Medulla oblongata (tissue), 1 donor: ENCODE data around the gene ERGIC1.
"Not testable (repeated sequence)": the region's sequence is repeated elsewhere in the genome, so short reads cannot be mapped to it uniquely, and the experiment has no call there.

ENCODE experiments used
- DNase-seq: peaks from one replicate; pipeline ENCODE4 v3.0.0-alpha.2; 2015; ENCODE audit errors: extremely low spot score

Gene ERGIC1

DNA sequence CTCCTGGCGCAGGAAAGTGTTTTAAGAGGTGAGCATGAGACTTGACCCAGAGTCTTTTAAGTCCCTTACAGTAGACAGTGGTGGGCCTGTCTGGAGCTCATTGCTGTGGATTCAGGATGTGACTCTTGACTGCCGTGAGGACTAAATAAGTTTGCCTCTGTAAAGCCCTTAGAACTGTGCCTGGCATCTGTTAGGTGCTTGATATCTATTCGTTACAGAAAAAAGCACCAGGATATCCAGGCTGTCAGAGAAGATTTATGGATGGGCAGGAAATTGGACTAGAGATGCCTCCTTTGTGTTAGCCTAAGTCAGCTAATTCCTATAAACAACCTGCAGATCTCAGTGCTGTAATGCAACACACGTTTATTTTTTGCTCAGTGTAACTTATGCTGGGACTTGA is 12.6 kb downstream of the ERGIC1 start:
- no peak for DNase-seq

- not testable (repeated sequence) for DNase-seq
Measured at GRCh38 chr5:172847584-172847983, 13.5 kb downstream of the ERGIC1 start.

- no peak for DNase-seq
Measured at GRCh38 chr5:172848419-172848818, 14.4 kb downstream of the ERGIC1 start.

- DNase-seq, result no peak
Measured at GRCh38 chr5:172849606-172850453, 15.8 kb downstream of the ERGIC1 start.

GRCh38 chr5:172850454-172850797 is 16.4 kb downstream of the ERGIC1 start:
- DNase-seq, result no peak

DNA sequence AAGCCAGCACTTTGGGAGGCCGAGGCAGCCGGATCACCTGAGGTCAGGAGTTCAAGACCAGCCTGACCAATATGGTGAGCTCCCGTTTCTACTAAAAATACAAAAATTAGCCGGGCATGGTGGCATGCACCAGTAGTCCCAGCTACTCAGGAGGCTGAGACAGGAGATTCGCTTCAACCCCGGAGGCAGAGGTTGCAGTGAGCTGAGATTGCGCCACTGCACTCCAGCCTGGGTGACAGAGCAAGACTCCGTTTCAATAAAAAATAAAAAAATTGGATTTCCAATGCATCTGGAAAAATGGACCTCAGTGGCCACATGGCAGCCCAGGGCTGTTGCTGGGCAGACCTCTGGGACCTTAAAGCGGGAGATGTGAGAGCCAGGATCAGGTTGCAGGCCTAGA is 17.2 kb downstream of the ERGIC1 start:
- not testable (repeated sequence) for DNase-seq

DNA sequence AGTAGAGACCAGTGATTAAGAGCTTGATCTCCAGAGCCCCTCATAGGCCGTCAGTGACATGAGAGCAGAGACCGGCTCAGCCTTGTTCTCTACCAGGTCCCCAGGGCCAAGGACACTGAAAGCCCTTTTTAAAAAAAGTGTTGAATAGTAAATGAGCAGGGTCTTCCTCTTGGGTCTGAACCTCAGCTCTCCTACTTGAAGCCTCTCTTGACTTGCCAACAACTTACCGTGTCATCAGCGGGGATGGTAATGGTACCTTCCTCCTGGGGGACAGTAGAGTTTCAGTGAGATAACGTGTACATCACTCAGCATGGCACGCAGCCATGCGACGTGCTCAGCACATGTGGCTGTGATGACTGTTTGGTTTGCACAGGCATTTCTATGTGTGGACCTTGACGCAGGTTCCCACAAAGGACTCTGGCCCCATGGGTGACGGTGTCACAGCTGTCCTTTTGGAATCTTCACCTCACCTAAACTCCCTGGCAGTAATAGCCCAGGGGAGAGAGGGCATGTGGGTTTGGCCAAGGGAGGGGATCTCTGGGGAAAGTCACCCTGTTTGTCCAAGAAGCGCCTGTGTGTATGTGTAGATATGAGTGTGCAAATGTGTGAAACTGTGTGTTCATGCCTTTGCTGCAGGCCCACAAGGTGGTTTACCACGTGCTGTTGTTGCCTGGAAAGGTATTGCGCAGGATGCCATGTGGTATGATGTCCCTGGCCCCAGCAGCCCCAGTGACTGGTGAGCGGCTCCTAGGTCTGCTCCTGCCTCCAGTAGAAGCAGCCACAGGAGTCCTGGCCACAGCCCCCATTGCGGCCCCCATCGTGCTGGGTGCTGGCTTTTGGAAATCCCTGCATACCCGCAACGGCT is 18.7 kb downstream of the ERGIC1 start:
- DNase-seq, result no peak

DNA sequence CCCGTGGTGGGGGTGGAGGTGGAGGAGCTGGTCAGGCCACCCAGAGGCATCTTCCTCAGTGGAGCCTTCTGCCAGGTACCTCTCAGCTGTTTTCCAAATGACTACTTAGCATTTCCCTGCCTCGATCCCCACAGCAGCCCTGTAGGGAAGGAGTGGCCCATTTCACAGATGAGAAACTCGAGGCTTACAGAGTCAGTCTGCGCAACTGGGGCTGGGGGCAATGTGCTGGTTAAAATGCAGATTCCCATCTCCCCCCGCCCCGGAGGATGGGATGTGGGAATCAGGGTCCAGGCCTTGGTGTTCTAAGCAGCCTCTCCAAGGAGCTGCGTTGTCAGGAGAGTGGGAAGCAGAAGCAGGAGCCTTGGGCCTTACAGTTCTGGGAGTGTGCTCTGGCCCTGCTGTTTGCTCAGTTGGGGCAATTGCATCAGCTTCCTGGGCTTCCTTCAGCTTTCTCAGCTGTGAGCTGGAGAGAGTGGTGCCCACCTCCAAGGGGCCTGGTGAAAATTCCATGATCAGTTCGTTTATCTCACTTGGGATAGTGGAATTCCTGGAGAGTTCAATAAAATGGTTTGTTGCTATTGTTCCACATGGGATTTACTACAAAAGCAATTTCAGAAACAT is 19.4 kb downstream of the ERGIC1 start:
- no peak for DNase-seq

DNA sequence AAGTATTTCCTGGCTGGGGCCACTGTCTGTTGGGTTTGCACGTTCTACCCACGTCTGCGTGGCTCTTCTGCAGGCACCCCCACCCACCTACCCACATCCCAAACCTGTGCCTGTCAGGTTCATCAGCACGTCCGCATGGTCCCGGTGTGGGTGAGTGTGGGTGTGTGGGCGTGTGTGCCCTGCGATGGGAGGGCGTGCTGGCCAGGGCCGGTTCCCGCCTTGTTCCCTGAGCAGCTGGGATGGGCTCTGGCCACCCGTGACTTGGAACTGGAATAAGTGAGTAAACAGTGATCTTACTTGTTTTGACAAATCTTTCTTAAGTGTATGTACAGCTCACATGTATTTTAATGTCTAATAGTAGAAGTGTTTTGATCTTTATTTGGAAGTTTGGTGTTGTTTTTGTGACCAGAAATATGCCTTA is 20.4 kb downstream of the ERGIC1 start:
- no peak for DNase-seq

- DNase-seq, result no peak
Measured at GRCh38 chr5:172854971-172855370, 20.9 kb downstream of the ERGIC1 start.

- DNase-seq, result no peak
Measured at GRCh38 chr5:172855597-172856292, 21.7 kb downstream of the ERGIC1 start.

GRCh38 chr5:172856336-172856735 is 22.3 kb downstream of the ERGIC1 start:
- DNase-seq, result no peak

DNA sequence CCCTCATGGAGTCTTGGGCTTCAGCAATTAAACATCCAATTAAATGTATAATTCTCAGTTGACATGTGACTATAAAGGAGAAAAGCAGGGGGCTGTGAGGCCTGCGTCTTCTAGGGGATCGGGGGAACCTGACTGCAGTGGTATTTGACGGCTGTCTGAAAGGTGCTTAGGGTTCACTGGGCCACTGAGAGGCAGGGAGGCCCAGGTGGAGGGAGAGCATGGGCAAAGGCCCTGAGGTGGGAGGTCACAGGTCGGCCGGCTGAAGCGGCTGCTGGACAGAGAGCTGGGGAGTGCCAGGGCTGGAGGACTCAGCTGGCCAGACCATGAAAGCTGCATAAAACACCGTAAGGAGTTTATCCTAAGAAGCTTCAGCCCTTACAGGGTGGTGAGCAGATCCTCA is 23.9 kb downstream of the ERGIC1 start:
- no peak for DNase-seq

- no peak for DNase-seq
Measured at GRCh38 chr5:172858511-172858989, 24.5 kb downstream of the ERGIC1 start.

GRCh38 chr5:172858990-172859811 is 25.1 kb downstream of the ERGIC1 start:
- DNase-seq, result no peak

DNA sequence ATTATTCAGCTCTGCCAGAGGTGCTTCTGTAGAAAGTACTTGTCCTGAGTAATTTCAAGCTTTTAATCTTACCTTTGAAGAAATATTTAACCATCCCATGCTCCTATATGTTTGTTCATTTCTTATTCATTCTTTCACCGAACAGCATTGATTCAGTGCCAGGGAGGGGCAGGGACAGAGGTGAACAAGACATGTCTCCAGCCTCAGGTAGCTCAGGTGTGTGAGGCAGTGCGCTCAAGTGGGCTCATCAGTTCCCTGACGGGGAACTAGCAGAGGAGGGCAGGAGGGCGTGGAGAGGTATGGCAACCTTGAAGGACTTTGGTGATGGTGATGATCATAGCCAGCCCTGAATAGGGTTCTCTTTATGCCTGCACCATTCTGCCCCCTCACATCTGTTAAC is 25.9 kb downstream of the ERGIC1 start:
- DNase-seq, result no peak

- DNase-seq, result peak; percentile 89
Measured at GRCh38 chr5:172860520-172861443, 26.7 kb downstream of the ERGIC1 start.

DNA sequence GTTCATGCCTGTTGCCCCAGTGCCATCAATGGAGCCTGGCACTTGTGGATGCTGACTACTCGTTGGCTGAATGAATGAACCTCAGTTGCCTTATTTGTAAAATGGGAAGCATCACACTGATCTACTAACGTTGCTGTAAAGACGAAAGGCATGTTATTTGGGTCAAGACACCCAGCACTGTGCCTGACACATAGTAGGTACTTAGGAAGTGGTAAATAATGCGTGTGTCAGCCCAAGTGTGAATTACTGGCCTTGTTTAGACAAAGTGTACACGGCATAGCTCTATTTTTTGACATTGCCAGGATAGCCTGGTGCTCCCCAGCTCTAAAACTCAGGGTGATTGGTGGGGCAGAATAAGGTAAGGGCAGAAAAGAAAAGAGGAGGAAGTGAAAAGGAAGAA is 27.4 kb downstream of the ERGIC1 start:
- no peak for DNase-seq

DNA sequence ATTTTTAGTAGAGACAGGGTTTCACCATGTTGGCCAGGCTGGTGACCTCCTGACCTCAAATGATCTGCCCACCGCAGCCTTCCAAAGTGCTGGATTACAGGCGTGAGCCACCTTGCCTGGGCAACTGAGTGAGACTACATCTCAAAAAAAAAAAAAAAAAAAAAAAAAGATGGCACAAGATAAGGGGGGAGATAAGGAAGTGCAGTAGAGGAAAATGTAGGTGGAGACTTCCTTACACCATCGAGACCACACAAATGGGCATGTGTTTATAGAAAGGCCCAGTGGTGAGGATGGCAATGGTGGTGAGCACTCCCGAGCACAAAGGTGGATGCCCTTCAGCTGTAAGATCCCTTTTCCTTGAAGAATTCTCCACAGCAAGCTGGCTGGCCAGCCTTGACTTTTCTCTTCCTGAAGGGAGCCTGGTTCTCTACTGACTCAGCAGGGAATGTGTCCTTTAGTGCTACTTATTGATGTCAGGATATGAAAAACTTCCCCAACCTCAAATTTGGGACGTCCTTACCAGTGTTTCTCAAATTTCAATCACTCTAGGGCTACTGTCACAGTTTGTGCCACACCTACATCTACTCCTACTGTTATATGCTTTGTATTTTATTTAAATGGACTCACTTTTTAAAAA is 28.2 kb downstream of the ERGIC1 start:
- no peak for DNase-seq
